NCI-H524 treated with DMSO at 0.1 percent for 48 hours (cell line): Measurements from ENCODE around the gene BCOR.

ENCODE experiments used
- DNase-seq: peaks from one replicate; lab custom pipeline; 2025; lab: John Stamatoyannopoulos, UW

Gene BCOR

DNA sequence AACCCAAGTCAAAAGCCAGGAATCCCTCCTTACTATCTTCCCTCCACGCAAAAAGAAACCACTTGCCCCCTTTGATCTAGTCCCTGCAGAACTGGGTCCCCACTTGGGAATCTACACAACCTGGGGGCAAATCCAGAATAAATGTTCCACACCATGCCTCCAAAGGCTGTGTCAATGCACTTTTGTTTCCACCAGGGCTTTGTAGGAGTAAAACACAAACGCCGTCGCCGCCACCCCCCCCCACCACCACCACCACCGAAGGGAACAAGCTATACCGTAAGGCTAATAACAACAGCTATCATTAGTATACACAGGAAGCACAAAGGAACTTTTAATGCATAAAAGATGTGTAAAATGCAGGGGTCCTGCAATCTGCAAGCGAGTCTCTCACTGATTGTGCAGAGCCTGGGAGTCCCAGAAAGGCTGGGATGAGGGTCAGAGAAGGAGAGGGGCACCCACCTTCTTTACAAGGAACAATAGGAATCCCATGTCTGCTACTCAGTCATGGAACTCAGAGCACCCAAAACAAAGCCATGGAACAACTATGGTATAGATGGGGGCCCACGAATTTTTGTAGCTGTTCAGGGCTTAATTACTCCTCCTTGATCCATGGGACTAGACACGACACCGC, 13.2 kb downstream of the BCOR start:
- no peak for DNase-seq

DNA sequence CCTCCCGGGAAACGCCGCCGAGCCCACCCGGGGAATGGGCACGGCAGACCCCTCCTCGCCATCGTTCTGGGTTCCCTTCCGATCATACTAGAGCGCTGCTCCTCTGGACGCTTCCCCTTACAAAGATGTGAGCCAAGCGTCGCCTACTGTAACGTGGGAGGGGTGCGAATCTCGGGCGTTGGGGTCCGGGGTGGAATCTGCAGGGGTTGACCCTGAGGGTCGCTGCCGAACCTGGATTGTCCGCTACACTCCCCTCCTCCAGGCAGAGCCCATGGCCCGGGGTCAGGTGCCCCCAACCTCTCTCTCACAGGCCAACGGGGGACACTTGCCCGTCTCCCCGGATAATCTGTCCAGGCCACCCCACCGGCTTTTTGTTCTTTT, 13.8 kb downstream of the BCOR start:
- DNase-seq: no peak

DNA sequence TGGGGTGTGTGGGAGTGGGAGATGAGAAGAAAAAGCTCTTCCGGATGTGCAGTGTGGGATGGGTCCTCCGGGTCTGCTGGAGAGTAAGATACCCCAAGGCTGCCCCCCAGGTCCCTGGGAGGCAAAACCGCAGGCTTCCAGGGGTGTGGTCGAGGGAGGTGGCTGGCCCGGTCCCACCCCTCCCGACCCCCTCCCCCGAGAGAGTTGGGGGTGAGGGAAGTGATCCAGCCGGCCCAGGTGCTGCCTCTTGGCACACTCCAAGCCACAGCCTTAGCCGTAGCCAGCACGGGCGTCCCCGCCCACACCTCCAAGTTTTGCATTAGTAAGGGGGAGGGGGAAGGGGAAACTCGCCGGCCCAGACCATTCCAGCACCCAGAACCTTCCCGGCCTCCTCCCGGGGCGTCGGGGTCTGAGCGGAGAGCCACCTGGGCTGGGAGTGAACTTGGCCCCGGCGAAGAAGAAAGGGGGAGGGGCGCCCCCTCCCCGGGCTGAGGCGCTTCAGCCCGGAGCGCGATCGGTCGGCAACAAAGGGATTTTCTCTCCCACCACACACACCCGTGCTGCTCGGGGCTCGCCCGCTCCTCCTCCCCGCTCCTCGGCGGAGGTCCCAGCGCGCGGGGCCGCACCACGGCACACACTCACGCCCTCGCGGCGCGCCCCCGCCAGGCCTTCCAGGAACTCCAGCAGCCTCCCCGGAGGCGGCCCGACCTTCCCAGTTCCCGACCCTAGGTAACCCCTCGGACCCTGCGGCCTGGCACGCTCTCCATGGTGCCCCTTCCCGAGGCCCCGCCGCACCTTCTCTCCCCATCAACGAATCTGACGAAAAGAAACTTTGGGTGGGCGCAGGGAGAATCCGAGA, 14.4 kb downstream of the BCOR start:
- no peak for DNase-seq

DNA sequence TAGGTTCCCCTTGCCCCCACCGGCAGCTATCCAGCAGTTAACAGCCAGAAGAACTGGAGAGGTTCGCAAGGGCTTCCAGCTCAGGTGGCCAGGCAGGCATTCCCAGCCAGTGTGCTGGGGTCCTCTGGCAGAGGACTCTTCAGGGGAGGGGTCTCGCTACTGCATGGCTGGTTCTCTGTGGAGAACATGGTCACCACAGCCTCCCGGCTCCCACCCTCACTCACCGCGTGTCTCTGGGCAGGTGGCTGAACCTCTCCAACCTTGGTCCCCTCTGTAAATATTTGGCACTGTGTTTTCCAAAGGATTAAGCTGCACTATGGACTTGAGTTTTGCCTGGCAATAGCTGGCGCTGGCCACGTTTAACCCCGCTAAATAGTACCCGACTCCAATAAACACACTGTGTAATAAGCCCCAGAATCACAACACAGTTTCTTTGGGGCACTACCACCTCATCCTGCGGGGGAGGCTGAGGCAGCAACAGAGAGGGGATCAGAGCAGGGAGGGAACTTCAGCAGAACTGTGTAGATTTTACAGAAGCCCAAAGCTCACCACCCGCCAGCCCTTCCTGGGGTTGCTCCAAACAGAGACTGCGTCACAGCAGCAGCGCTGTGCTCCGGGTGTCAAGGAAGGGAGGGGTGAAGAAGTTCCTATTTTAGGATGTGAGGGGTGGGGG, 15.2 kb downstream of the BCOR start:
- no peak for DNase-seq

- no peak for DNase-seq
Measured at GRCh38 chrX:40081679-40082068, 16.1 kb downstream of the BCOR start.

DNA sequence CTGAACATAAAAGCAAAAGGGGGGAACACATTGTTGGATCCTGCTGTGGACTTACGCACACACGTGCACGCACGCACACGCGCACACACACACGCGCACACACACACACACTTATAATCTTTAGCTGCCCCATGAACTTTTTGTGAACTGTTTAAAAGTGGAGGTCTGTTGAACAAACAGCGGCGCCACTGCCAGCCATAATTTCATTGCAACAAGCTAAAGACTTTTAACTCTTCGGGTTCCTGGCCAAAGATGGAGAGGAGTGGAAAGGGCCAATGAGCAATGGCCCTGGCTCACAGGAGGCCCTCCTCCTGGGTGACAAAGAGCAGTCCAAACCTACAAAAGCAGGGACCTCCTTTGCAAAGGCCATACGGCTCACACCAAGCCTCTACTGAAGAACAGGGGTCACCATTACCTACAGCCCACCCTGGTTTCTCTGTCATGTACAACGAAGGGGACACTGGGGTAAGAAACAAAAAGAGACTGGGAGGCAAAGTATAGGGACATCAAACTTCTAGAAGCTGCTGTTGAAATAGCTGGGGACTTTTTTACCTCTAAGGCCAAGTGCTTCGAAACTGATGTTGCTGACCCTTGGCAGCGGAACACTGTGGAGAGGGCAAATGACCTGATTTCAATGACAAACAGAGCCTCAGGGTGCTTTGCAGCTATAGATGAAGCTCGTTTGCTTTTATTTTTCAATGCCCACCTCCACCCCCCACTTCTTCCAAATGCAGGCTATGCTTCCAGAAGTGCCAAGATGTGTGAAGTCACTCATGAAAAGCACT, 16.7 kb downstream of the BCOR start:
- DNase-seq: no peak

- DNase-seq: no peak
Measured at GRCh38 chrX:40079572-40079971, 18.2 kb downstream of the BCOR start.

GRCh38 chrX:40078489-40079227, 19.1 kb downstream of the BCOR start:
- DNase-seq: no peak

- DNase-seq: no peak
Measured at GRCh38 chrX:40077906-40078305, 19.9 kb downstream of the BCOR start.

DNA sequence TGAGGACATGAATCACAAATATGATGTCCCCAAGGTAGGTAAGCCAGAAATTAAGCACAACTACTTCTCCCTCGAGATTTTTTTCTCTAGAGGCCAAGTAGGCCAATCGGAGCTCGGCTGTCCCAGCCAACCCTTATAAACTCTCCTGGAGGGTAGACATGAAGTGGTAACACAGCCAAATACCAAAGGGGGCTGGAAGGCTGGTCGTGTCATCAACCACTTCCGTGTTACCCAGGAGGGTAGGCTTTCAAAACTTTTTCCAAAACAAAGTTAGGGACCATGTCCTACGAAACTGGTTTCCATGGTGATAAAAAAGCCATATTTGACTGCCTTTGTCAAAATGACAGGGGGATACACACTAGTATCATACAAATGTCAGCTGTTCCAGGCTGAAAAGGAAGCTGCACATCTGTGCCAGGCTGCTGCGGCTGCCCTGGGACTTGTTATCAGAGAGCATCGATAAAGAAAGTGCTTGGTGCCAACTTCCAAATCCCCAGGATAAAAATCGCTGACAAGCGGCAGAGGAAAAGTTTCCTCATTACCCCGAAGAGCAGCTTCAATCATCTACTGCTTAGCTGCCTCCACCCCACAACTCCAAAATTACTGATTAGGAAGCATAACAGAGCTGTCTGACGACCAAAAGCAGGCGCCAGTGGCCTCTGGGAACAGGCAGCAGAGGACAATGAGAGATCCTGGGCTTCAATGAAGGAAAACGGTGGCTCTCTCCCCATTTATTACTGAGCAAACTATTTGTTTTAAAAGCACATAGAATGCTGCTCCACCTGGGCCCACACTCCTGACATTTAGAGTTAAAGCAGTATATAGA, 20.8 kb downstream of the BCOR start:
- DNase-seq: no peak

- DNase-seq: no peak
Measured at GRCh38 chrX:40074959-40075332, 22.8 kb downstream of the BCOR start.

GRCh38 chrX:40074080-40074958, 23.4 kb downstream of the BCOR start:
- no peak for DNase-seq

DNA sequence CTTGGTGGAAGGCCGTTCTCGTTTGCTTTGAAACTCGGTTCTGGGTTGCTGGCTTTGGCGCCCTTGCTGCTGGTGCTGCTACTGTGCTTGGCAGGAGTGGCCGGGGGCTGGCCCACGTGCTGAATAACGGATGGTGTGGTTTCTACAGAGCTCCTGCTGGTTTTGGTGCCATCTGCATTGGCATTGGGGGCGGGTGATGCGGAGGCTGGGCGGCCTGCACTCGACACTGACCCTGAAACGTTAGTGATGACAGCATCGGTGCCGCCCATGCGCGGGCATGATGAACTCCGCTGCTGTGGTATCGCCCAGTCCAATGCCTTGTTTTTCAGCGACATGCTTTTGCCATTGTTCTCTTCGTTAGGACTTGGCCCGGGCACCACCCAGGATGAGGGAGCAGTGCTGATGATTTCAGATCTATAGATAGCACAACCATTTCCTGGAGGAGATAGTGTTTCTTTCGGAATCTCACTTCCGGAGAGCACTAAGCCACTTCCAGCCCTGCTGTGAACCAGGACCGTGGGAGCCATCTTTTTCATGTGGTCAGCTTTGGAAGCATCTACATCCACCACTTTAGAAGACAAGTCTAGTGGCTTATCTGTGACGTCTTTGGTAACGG, 24.2 kb downstream of the BCOR start:
- no peak for DNase-seq

DNA sequence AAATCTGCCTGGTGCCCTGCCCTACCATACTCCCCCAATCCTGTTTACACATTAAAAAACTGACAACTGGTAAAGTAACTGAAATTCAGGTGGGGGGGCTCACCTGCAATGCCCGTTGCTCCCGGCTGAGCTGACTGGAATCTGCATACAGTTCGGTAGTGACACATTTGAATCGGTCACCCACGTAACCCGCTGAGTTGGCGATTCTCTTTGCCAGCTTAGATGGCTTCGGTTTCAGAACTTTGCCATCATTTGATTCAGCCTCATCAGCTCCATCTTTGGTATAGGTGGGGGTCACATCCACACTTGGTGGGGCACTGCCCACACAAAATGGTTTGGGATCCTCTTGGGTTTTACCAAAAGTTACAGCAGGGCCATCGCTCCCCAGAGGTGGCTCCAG, 25.5 kb downstream of the BCOR start:
- DNase-seq: no peak

DNA sequence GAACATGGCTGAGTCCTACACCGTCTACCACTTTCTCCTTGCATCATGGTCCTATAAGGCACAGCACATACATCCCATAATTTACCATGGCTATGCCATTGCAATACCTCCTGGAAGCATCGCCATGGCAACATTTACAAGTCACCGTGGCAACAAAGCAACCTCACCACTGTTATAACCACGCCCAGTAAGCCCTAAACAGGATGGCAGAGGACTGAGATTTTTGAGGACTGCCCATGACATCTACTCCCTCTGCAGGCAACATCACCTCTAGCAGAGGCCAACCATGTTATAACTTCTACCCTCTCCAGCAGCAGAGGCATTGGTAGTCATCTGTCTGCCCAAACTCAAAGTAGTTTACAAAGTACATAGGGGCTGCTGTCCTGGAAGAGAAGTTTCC, 29.7 kb downstream of the BCOR start:
- DNase-seq: no peak

GRCh38 chrX:40066700-40067099, 31.1 kb downstream of the BCOR start:
- DNase-seq: no peak

GRCh38 chrX:40065296-40066046, 32.3 kb downstream of the BCOR start:
- no peak for DNase-seq

DNA sequence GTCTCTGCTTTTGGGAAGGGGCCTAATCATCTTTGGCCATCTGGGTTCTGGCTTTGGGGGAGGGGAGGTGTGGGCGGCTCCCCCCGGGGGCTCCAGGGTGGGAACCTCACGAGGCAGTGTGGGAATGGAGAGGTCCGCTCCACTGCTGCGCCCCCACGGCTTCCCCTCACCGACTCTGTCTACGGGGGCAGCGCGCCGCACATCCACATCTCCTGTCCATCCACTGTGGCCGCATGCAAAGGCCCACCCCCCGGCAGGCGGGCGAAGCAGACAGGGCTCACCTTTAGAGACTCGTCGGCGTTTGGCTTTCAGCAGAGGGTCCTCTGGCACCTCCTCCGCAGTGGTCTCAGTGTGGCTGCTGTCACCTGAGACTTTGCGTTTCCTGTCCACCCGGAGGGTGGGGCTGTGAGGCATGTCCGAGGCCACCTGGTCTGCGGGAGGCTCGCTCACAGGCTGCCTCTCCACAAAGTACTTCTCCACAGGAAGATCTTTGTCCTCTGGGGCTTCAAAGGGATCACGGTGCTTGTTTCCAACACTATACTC, 33.6 kb downstream of the BCOR start:
- DNase-seq: no peak
